HFF-Myc (cell line): ENCODE measurements around the gene ZNF860.

ENCODE experiments used
- DNase-seq: peaks from one replicate; pipeline ENCODE4 v3.0.0-alpha.2; 2011; ENCODE audit warnings: low read depth; ENCODE audit errors: extremely low read depth
- H3K4me3 ChIP-seq: replicated peaks from 2 replicates; pipeline ENCODE4 v1.5.1; 2011; ENCODE audit warnings: low read depth, mild to moderate bottlenecking, control low read depth, low read length
- CTCF ChIP-seq: IDR thresholded peaks from 2 replicates; pipeline ENCODE4 v1.5.1; 2012; ENCODE audit warnings: mild to moderate bottlenecking, low read depth, low read length, control low read depth; ENCODE audit errors: missing control alignments

The ZNF860 gene

GRCh38 chr3:31952205-31952604 lies 29.3 kb upstream of the ZNF860 start:
- no peak for TF ChIP-seq CTCF
- no peak overlapping the region for H3K4me3 ChIP-seq
- no peak for DNase-seq

GRCh38 chr3:31953091-31953490 lies 28.5 kb upstream of the ZNF860 start:
- H3K4me3 ChIP-seq = no peak overlapping the region
- DNase-seq = no peak
- TF ChIP-seq CTCF = no peak

- H3K4me3 ChIP-seq = no peak overlapping the region
- no peak for DNase-seq
- TF ChIP-seq CTCF = no peak
Observed at GRCh38 chr3:31953636-31954035, 27.9 kb upstream of the ZNF860 start.

- no peak for TF ChIP-seq CTCF
- no peak overlapping the region for H3K4me3 ChIP-seq
- no peak for DNase-seq
Observed at GRCh38 chr3:31955581-31955980, 26.0 kb upstream of the ZNF860 start.

GRCh38 chr3:31957106-31957505 lies 24.4 kb upstream of the ZNF860 start:
- H3K4me3 ChIP-seq = no peak overlapping the region
- DNase-seq = no peak
- TF ChIP-seq CTCF = no peak

- no peak for TF ChIP-seq CTCF
- no peak for DNase-seq
- H3K4me3 ChIP-seq = no peak overlapping the region
Observed at GRCh38 chr3:31958701-31959152, 22.8 kb upstream of the ZNF860 start.

- no peak overlapping the region for H3K4me3 ChIP-seq
- DNase-seq = no peak
- no peak for TF ChIP-seq CTCF
Observed at GRCh38 chr3:31959251-31959650, 22.3 kb upstream of the ZNF860 start.
